Activated CD8-positive, alpha-beta memory T cell treated with anti-CD3 and anti-CD28 coated beads for 48 hours (primary cell): ENCODE measurements around the gene EFCAB11.

Experiments
- DNase-seq, 3 experiments: peaks; one replicate each; pipeline ENCODE4 v3.0.0-alpha.2; 2020; ENCODE audit warnings: low read depth in 2 of 3, low spot score in 2 of 3

EFCAB11 gene

GRCh38 chr14:89954070-89955021, at the start of gene EFCAB11:
Gene EFCAB11, minus strand, starts transcription at chr14:89954730. Its CDS starts 70 bp downstream, at chr14:89954660.
- peak; percentile 65 to 88 (median 76) for DNase-seq

- DNase-seq = no peak
These were observed 49.2 kb upstream of the EFCAB11 start for GRCh38 chr14:90003526-90004307.

- DNase-seq = no peak
These were observed 46.4 kb upstream of the EFCAB11 start for GRCh38 chr14:90000935-90001334.

- DNase-seq = no peak
These were observed 42.4 kb upstream of the EFCAB11 start for GRCh38 chr14:89996963-89997362.

- DNase-seq = no peak
These were observed 37.7 kb upstream of the EFCAB11 start for GRCh38 chr14:89992273-89992672.

- DNase-seq = no peak
These were observed 36.2 kb upstream of the EFCAB11 start for GRCh38 chr14:89990623-89991275.

- no peak for DNase-seq
These were observed 35.7 kb upstream of the EFCAB11 start for GRCh38 chr14:89990218-89990617.

- no peak for DNase-seq
These were observed 34.3 kb upstream of the EFCAB11 start for GRCh38 chr14:89988787-89989186.

- no peak for DNase-seq
These were observed 32.6 kb upstream of the EFCAB11 start for GRCh38 chr14:89987161-89987475.

GRCh38 chr14:89986462-89987160, 32.1 kb upstream of the EFCAB11 start:
- DNase-seq = no peak

- no peak for DNase-seq
These were observed 28.8 kb upstream of the EFCAB11 start for GRCh38 chr14:89983375-89983774.

- DNase-seq = no peak
These were observed 24.1 kb upstream of the EFCAB11 start for GRCh38 chr14:89978656-89979055.

GRCh38 chr14:89977668-89978067, 23.1 kb upstream of the EFCAB11 start:
- DNase-seq = no peak

- no peak for DNase-seq
These were observed 18.8 kb upstream of the EFCAB11 start for GRCh38 chr14:89973234-89973823.

- DNase-seq = no peak
These were observed 11.3 kb upstream of the EFCAB11 start for GRCh38 chr14:89965839-89966238.

GRCh38 chr14:89963288-89963978, 8.9 kb upstream of the EFCAB11 start:
- no peak for DNase-seq

- no peak for DNase-seq
These were observed 6.4 kb upstream of the EFCAB11 start for GRCh38 chr14:89960914-89961313.

GRCh38 chr14:89959853-89960445, 5.4 kb upstream of the EFCAB11 start:
- DNase-seq = no peak

GRCh38 chr14:89958966-89959365, 4.4 kb upstream of the EFCAB11 start:
- no peak for DNase-seq

GRCh38 chr14:89957791-89958190, 3.3 kb upstream of the EFCAB11 start:
- DNase-seq = no peak
